Measurements from ENCODE around the gene TRMT10B. TPM values are rescaled to one million over a fixed set of nuclear protein-coding genes. Genes with fewer than 3 reads are reported as not detected.

Gene TRMT10B
- total RNA-seq, 1 experiment from 2014 or later: 5.7 TPM

DNA sequence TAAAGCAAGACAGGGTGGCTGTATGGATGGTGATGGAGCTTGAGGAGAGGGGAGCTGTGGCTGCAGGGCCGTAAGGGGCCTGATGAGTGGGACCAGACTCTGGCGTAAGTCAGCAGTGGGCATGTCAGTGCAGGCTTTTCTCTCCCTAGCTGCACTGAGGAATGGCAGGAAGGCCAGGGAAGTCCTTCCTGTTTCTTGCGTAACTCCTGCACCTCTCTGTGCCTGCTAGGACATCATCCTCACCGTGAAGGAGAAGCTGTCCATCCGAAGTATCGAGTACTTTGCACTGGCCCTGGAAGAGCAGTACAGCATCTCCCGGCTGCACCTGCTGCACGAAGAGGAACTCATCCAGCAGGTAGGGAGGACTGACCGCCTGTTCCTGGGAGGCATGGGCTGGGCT lies 24.1 kb upstream of the TRMT10B start:
- TF ChIP-seq, protein P1, sequence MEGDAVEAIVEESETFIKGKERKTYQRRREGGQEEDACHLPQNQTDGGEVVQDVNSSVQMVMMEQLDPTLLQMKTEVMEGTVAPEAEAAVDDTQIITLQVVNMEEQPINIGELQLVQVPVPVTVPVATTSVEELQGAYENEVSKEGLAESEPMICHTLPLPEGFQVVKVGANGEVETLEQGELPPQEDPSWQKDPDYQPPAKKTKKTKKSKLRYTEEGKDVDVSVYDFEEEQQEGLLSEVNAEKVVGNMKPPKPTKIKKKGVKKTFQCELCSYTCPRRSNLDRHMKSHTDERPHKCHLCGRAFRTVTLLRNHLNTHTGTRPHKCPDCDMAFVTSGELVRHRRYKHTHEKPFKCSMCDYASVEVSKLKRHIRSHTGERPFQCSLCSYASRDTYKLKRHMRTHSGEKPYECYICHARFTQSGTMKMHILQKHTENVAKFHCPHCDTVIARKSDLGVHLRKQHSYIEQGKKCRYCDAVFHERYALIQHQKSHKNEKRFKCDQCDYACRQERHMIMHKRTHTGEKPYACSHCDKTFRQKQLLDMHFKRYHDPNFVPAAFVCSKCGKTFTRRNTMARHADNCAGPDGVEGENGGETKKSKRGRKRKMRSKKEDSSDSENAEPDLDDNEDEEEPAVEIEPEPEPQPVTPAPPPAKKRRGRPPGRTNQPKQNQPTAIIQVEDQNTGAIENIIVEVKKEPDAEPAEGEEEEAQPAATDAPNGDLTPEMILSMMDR (conservative IDR thresholded peaks at IDR 0.05): no peak
- Histone ChIP-seq H3K4me1 (ENCODE audit: insufficient read depth, low read length) (no peaks in the 10 kb centered on the region), H3K14ac (ENCODE audit: insufficient read depth, low read length) (no peak overlapping the region; the same call in 1 of the 2 replicates), H3K23me2 (ENCODE audit: insufficient read length, low read depth, low read length, poor library complexity, severe bottlenecking) (no peaks in the 10 kb centered on the region), H3K79me2 (ENCODE audit: insufficient read depth, low read length) (no peaks in the 10 kb centered on the region), H3K4me2 (ENCODE audit: insufficient read depth, insufficient read length, low read length) (no peak overlapping the region), H3K9ac (ENCODE audit: extremely low read depth, insufficient read length, low read length) (no peak overlapping the region), H4K20me1 (ENCODE audit: control insufficient read depth, insufficient read depth, insufficient read length) (no peaks in the 10 kb centered on the region), H2BK20ac (ENCODE audit: low read depth, low read length, poor library complexity, severe bottlenecking) (no peak overlapping the region), H2BK120ac (ENCODE audit: low read depth, low read length, poor library complexity, severe bottlenecking) (no peak overlapping the region), H3K18ac (ENCODE audit: insufficient read length, low read depth, low read length) (no peak overlapping the region), H3K56ac (ENCODE audit: insufficient read length, low read depth, low read length) (no peak overlapping the region), H2AFZ (ENCODE audit: low read length) (no peak overlapping the region), H3K27me3 (ENCODE audit: insufficient read depth, low read length) (no peaks in the 10 kb centered on the region), H3K27ac (ENCODE audit: insufficient read length, low read depth, low read length) (no peak overlapping the region), H3K79me1 (ENCODE audit: insufficient read depth, low read depth, low read length, poor library complexity, severe bottlenecking) (no peaks in the 10 kb centered on the region), H3K9me3 (ENCODE audit: control insufficient read depth, low read depth, low read length) (no peaks in the 10 kb centered on the region), H4K5ac (ENCODE audit: insufficient read length, low read depth, low read length) (no peak overlapping the region), H3K23ac (ENCODE audit: insufficient read length, low read depth, low read length) (no peak overlapping the region), H2BK15ac (ENCODE audit: low read depth, low read length) (no peak overlapping the region), H3K4ac (ENCODE audit: low read depth, low read length) (no peak overlapping the region), H2AK5ac (ENCODE audit: insufficient read length, low read length) (no peak overlapping the region), H4K8ac (replicated peaks; ENCODE audit: insufficient read length, low read depth, low read length) (no peak overlapping the region), H4K91ac (ENCODE audit: insufficient read length, low read depth, low read length) (no peak overlapping the region), H2BK5ac (ENCODE audit: insufficient read length, low read length) (no peak overlapping the region), H3T11ph (ENCODE audit: low read length) (no peak overlapping the region), H2BK12ac (ENCODE audit: insufficient read length, low read depth, low read length) (no peak overlapping the region)
- no CpG with 5 or more reads among the region's 9 CpGs for WGBS (ENCODE audit: extremely low coverage, insufficient read length, low lambda C conversion rate)
- Mint-ChIP-seq H3K4me3 (no peak overlapping the region), H3K27me3 (ENCODE audit: low read depth) (peaks cover 11% of the 10 kb centered on the region), H3K9me3 (no peaks in the 10 kb centered on the region), H3K27ac (no peak overlapping the region), H3K4me1 (peaks cover 18 to 20% of the 10 kb centered on the region in 2 experiments), H3K36me3 (ENCODE audit: insufficient read depth in 1 of 3, low read depth in 3 of 3) (no peaks in the 10 kb centered on the region)
- no peak for DNase-seq
